NCI-H82 treated with DMSO at 0.1 percent for 48 hours (cell line): ENCODE results near the gene WDR81.

Experiments used
- DNase-seq: peaks from one replicate; lab custom pipeline; 2025; ENCODE audit not compliant: unreplicated experiment; lab: John Stamatoyannopoulos, UW

Gene WDR81

DNA sequence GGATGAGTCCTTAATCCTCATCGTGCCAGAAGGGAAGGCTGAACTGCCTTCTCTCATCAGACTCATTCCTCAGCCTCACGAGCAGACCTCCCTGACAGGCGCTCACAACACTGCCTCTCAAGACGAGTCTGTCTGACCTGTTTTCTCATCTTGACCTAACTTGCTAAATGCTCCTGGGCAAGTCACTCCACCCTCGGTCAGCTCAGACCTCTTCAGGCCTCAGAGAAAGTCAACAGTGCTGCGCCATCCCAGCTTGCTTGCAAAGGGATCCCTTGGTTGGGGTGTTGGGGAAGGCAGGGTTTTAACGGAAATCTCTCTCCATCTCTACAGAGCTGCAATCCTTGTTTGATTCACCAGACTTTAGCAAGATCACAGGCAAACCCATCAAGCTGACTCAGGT lies 52.4 kb downstream of the WDR81 start:
- DNase-seq: no peak

- peak; percentile 28 for DNase-seq
Measured at GRCh38 chr17:1779571-1780131, 55.1 kb downstream of the WDR81 start.

GRCh38 chr17:1782171-1782567 lies 57.7 kb downstream of the WDR81 start:
- DNase-seq: no peak

GRCh38 chr17:1783271-1783670 lies 58.8 kb downstream of the WDR81 start:
- DNase-seq: no peak

- peak; percentile 26 for DNase-seq
Measured at GRCh38 chr17:1783834-1784611, 59.5 kb downstream of the WDR81 start.

GRCh38 chr17:1785930-1786329 lies 61.4 kb downstream of the WDR81 start:
- no peak for DNase-seq

DNA sequence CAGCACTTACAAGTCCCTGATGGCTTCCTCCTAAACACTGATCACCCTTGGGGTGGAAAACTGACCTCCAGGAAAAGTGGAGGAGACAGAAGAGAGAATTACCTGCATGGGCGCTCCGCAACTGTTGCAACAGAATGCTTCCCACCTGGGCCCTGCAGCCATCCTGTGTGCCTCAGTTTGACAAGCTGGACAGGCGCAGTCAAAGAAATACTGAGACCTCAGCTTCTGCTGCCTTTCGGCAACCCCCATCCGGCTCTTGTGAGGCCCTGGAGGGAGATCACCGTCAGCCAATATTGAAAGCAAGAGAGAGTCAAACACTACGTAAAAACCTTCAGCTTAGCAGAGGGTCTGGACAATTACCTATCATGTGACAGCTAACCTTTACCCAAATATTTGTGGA lies 62.2 kb downstream of the WDR81 start:
- DNase-seq: no peak

DNA sequence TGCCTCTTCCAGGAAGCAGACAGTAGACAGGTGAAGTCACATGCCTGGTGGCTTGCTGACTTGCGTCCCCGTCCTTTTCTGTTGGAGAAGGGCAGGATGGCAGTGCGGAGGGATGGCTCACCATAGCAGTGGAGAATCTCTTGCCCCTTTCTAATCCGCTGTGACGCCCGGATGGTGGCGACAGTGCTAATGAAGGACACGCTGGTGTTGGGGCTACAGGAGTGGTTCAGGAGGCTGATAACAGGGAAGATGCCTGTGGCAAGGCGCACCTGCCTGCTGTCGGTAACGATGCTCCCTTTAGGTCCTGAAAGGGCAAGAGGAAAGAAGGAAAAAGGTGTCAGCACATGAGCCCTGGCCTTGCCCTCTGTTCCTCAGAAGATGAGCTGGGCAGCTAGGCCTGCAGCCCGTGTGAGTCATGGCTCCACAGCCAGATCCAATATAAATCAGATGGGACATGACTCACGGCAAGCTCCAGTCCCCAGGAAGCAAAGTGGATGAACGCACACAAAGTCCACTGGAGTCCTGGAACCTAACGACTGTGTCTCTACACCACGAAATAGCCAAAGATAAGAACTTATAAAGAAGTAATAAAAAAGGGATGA lies 62.9 kb downstream of the WDR81 start:
- DNase-seq: no peak
